Tibial nerve (tissue), 4 donors: ENCODE data around the gene NT5C3B. TPM values are rescaled to one million over a fixed set of nuclear protein-coding genes. Genes with fewer than 3 reads are reported as not detected.
A peak's percentile ranks its signal among the peaks of the same experiment; 100 is the strongest.
"Not testable (repeated sequence)": the region's sequence is repeated elsewhere in the genome, so short reads cannot be mapped to it uniquely, and the experiment has no call there.

Experiments used
- DNase-seq, 2 donors: peaks; one replicate each; pipeline ENCODE4 v3.0.0-alpha.2; 2019; ENCODE audit warnings: low spot score in 2 of 2
- H3K27ac ChIP-seq, 4 donors: fragments of 200-600 bp; sonication (generic) in 3 of 4; one replicate each; pipeline ENCODE4 v1.5.1; 2017 to 2019; ENCODE audit warnings: mild to moderate bottlenecking in 1 of 4
- H3K27me3 ChIP-seq, 2 donors: fragments of 200-600 bp; sonication (generic) in 1 of 2; one replicate each; pipeline versions ENCODE4 v1.5.1 to v1.6.0; 2017 to 2019
- H3K36me3 ChIP-seq, 3 donors: fragments of 200-600 bp; sonication (generic); one replicate each; pipeline ENCODE4 v1.5.1; 2018 to 2019
- H3K4me1 ChIP-seq, 4 donors: fragments of 200-600 bp; sonication (generic) in 3 of 4; one replicate each; pipeline ENCODE4 v1.5.1; 2017 to 2019
- H3K4me3 ChIP-seq, 4 donors: fragments of 200-600 bp; sonication (generic) in 3 of 4; one replicate each; pipeline ENCODE4 v1.5.1; 2017 to 2019; ENCODE audit warnings: mild to moderate bottlenecking in 1 of 4, moderate library complexity in 1 of 4
- H3K9me3 ChIP-seq, 4 donors: fragments of 200-600 bp; sonication (generic) in 3 of 4; one replicate each; pipeline ENCODE4 v1.5.1; 2017 to 2019
- CTCF ChIP-seq, 5 experiments: fragments of 200-600 bp in 3 of 5; fragments of 450-650 bp in 2 of 5; sonication (generic) in 3 of 5; IDR thresholded peaks; one replicate each; pipeline ENCODE4 v1.5.1; 2016 to 2019; ENCODE audit warnings: antibody characterized with exemption in 5 of 5, mild to moderate bottlenecking in 3 of 5, moderate library complexity in 2 of 5
- EP300 ChIP-seq, 2 donors: sonication (generic); formaldehyde crosslinking; IDR thresholded peaks; one replicate each; pipeline ENCODE4 v1.6.1; 2017; ENCODE audit warnings: antibody characterized with exemption in 2 of 2, mild to moderate bottlenecking in 1 of 2
- POLR2A ChIP-seq, 2 donors: fragments of 450-650 bp; IDR thresholded peaks; one replicate each; pipeline ENCODE4 v1.6.1; 2017; ENCODE audit warnings: antibody characterized with exemption in 2 of 2, mild to moderate bottlenecking in 2 of 2, moderate library complexity in 2 of 2
- WGBS, 2 donors: methylation state at CpG; one replicate each; pipeline ENCODE4 v1.1.5; 2018; 5-methylcytosine and 5-hydroxymethylcytosine counted together
- total RNA-seq, 4 donors: library from RNA; depleted of rRNA; stranded (reverse); fragments of >200 nt; gene quantifications; one replicate each; pipeline ENCODE4 v1.1.0, GENCODE V29; 2016

NT5C3B gene
- total RNA-seq, 4 donors from 2014 or later = 31.0 to 77.1 (median 33.0) TPM

- peak overlapping the region; percentile 70 to 97 (median 81) for H3K4me3 ChIP-seq
- H3K9me3 ChIP-seq = no peaks in the 10 kb centered on the region
- DNase-seq = no peak
- WGBS, 2 donors = 14% methylated on average over 13 of the region's 13 CpGs
- no peaks in the 10 kb centered on the region for H3K27me3 ChIP-seq
- TF ChIP-seq EP300 (IDR thresholded peaks at IDR 0.05) (no peak), CTCF (IDR thresholded peaks at IDR 0.05) (no peak), POLR2A (IDR thresholded peaks at IDR 0.05) (no peak)
- peak overlapping the region; percentile 61 to 87 (median 82) for H3K27ac ChIP-seq
- H3K36me3 ChIP-seq = peaks cover 0 to 27% (median 0%) of the 10 kb centered on the region in 3 donors
- H3K4me1 ChIP-seq = peaks cover 0 to 18% (median 7%) of the 10 kb centered on the region in 4 donors
These were observed 725 bp downstream of the NT5C3B start for GRCh38 chr17:41835214-41835799.

- not testable (repeated sequence) for H3K27ac ChIP-seq, H3K4me1 ChIP-seq, H3K27me3 ChIP-seq, H3K9me3 ChIP-seq, DNase-seq, H3K4me3 ChIP-seq
- WGBS, 2 donors = 87 to 88% methylated on average over 10 of the region's 10 CpGs
- H3K36me3 ChIP-seq = peaks cover 0 to 80% (median 0%) of the 10 kb centered on the region in 3 donors
These were observed 6.1 kb downstream of the NT5C3B start for GRCh38 chr17:41829961-41830360.

GRCh38 chr17:41825175-41825845 is 10.7 kb downstream of the NT5C3B start:
- 86 to 87% methylated on average over 15 to 19 of the region's 19 CpGs for WGBS, 2 donors
- DNase-seq = no peak
- H3K36me3 ChIP-seq = peaks cover 0 to 69% (median 0%) of the 10 kb centered on the region in 3 donors
- H3K27ac ChIP-seq = no peak overlapping the region
- no peaks in the 10 kb centered on the region for H3K9me3 ChIP-seq
- no peak overlapping the region for H3K4me3 ChIP-seq
- H3K4me1 ChIP-seq = peaks cover 0 to 13% (median 0%) of the 10 kb centered on the region in 4 donors
- no peaks in the 10 kb centered on the region for H3K27me3 ChIP-seq
- TF ChIP-seq POLR2A (IDR thresholded peaks at IDR 0.05) (no peak), CTCF (IDR thresholded peaks at IDR 0.05) (no peak), EP300 (IDR thresholded peaks at IDR 0.05) (no peak)

- Histone ChIP-seq H3K27ac (no peak overlapping the region), H3K4me3 (no peak overlapping the region), H3K4me1 (peaks cover 0 to 13% (median 0%) of the 10 kb centered on the region in 4 donors), H3K36me3 (peaks cover 0 to 69% (median 0%) of the 10 kb centered on the region in 3 donors), H3K9me3 (no peaks in the 10 kb centered on the region), H3K27me3 (no peaks in the 10 kb centered on the region)
- TF ChIP-seq POLR2A (IDR thresholded peaks at IDR 0.05) (no peak), CTCF (IDR thresholded peaks at IDR 0.05) (no peak), EP300 (IDR thresholded peaks at IDR 0.05) (no peak)
- WGBS, 2 donors = 53 to 64% methylated on average over 6 of the region's 7 CpGs
- no peak for DNase-seq
These were observed 11.9 kb downstream of the NT5C3B start for GRCh38 chr17:41824086-41824485.

- DNase-seq = no peak
- no peak overlapping the region for H3K27ac ChIP-seq
These were observed 12.5 kb downstream of the NT5C3B start for GRCh38 chr17:41823580-41823979.

More at GRCh38 chr17:41823580-41823979, 12.5 kb downstream of the NT5C3B start:
- WGBS, 2 donors = 78 to 79% methylated on average over 7 of the region's 7 CpGs
- H3K4me3 ChIP-seq = no peak overlapping the region
- no peak for TF ChIP-seq EP300 (IDR thresholded peaks at IDR 0.05)
- no peak for TF ChIP-seq CTCF (IDR thresholded peaks at IDR 0.05)
- no peak for TF ChIP-seq POLR2A (IDR thresholded peaks at IDR 0.05)
- H3K9me3 ChIP-seq = no peaks in the 10 kb centered on the region
- H3K36me3 ChIP-seq = peaks cover 0 to 67% (median 0%) of the 10 kb centered on the region in 3 donors
- H3K27me3 ChIP-seq = no peaks in the 10 kb centered on the region
- H3K4me1 ChIP-seq = peaks cover 0 to 13% (median 0%) of the 10 kb centered on the region in 4 donors
